Lower leg skin (tissue), 3 donors: Measurements from ENCODE around the gene CTNNAL1.

Experiments
- POLR2A ChIP-seq, 2 donors: fragments of 450-650 bp; IDR thresholded peaks; one replicate each; pipeline ENCODE4 v1.6.1; 2016 to 2017; ENCODE audit warnings: antibody characterized with exemption in 2 of 2, mild to moderate bottlenecking in 1 of 2, moderate library complexity in 1 of 2
- TF ChIP-seq, protein P1 (sequence below), 3 donors: fragments of 450-650 bp; IDR thresholded peaks; one replicate each; pipeline ENCODE4 v1.5.1; 2016; ENCODE audit warnings: antibody characterized with exemption in 3 of 3, mild to moderate bottlenecking in 3 of 3, moderate library complexity in 2 of 3

GRCh38 chr9:108910914-108911313 is 102.4 kb downstream of the CTNNAL1 start:
- TF ChIP-seq, protein P1, sequence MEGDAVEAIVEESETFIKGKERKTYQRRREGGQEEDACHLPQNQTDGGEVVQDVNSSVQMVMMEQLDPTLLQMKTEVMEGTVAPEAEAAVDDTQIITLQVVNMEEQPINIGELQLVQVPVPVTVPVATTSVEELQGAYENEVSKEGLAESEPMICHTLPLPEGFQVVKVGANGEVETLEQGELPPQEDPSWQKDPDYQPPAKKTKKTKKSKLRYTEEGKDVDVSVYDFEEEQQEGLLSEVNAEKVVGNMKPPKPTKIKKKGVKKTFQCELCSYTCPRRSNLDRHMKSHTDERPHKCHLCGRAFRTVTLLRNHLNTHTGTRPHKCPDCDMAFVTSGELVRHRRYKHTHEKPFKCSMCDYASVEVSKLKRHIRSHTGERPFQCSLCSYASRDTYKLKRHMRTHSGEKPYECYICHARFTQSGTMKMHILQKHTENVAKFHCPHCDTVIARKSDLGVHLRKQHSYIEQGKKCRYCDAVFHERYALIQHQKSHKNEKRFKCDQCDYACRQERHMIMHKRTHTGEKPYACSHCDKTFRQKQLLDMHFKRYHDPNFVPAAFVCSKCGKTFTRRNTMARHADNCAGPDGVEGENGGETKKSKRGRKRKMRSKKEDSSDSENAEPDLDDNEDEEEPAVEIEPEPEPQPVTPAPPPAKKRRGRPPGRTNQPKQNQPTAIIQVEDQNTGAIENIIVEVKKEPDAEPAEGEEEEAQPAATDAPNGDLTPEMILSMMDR (IDR thresholded peaks at IDR 0.05): no peak
- TF ChIP-seq POLR2A (IDR thresholded peaks at IDR 0.05): no peak
